ENCODE measurements around the gene ZNF189.

GRCh38 chr9:101437806-101438232, 39.2 kb downstream of the ZNF189 start:
- TF ChIP-seq CTCF (IDR thresholded peaks at IDR 0.05; ENCODE audit: low read depth, low read length, poor library complexity, severe bottlenecking) (no peak), EZH2phosphoT487 (IDR thresholded peaks at IDR 0.05; ENCODE audit: borderline replicate concordance, low read length) (no peak)

Data from DOHH2 (cell line).